Neural crest cell (in vitro differentiated cells): ENCODE measurements around the gene GPR162. TPM values are rescaled to one million over a fixed set of nuclear protein-coding genes. Genes with fewer than 3 reads are reported as not detected.

Source experiments
- DNase-seq: peaks from one replicate; pipeline ENCODE4 v3.0.0; 2021; ENCODE audit warnings: low read depth, mixed read lengths, low spot score
- H3K27ac Mint-ChIP-seq: one replicate; pipeline ENCODE4 v1.8.0; 2021; ENCODE audit warnings: mild to moderate bottlenecking, mixed read lengths; ENCODE audit not compliant: unreplicated experiment
- H3K27me3 Mint-ChIP-seq: 2 replicates; pipeline ENCODE4 v1.8.0; 2021; ENCODE audit warnings: low read depth, mild to moderate bottlenecking, mixed read lengths
- H3K36me3 Mint-ChIP-seq: 2 replicates; pipeline ENCODE4 v1.8.0; 2021; ENCODE audit warnings: low read depth, mild to moderate bottlenecking, mixed read lengths
- H3K4me1 Mint-ChIP-seq: 2 replicates; pipeline ENCODE4 v1.8.0; 2021; ENCODE audit warnings: mixed read lengths
- H3K4me3 Mint-ChIP-seq: one replicate; pipeline ENCODE4 v1.8.0; 2021; ENCODE audit warnings: mild to moderate bottlenecking, mixed read lengths
- H3K9me3 Mint-ChIP-seq: 2 replicates; pipeline ENCODE4 v1.8.0; 2021; ENCODE audit warnings: mixed read lengths
- CTCF ChIP-seq: fragments of 200-600 bp; sonication (generic); conservative IDR thresholded peaks from 2 replicates; pipeline ENCODE4 v1.5.0; 2021; ENCODE audit warnings: antibody characterized with exemption, mild to moderate bottlenecking
- long read RNA-seq: library from polyadenylated mRNA; unstranded; transcript quantifications from one replicate; pipeline ENCODE4 v2.0.0, GENCODE V29; 2020
- total RNA-seq: library from RNA; stranded (reverse); gene quantifications from 2 replicates; pipeline ENCODE4 v1.2.1, GENCODE V29; 2021

The GPR162 gene
- total RNA-seq = 16.4 and 17.4 TPM in 2 replicates
- long read RNA-seq = 0 reads

GRCh38 chr12:6821591-6822425 is at the start of gene GPR162:
Gene GPR162, plus strand, starts transcription at chr12:6821821. Its CDS starts 2,078 bp downstream, at chr12:6823899.
- Mint-ChIP-seq H3K9me3 (no peaks in the 10 kb centered on the region), H3K27me3 (peaks cover 6% of the 10 kb centered on the region), H3K4me1 (peaks cover 73% of the 10 kb centered on the region), H3K4me3 (peak within 1 kb of the TSS; percentile 87), H3K36me3 (peaks cover 6% of the 10 kb centered on the region), H3K27ac (peak within 1 kb of the TSS; percentile 98)
- TF ChIP-seq CTCF = no peak
- peak; percentile 68 for DNase-seq

- H3K4me1 Mint-ChIP-seq = peaks cover 49% of the 10 kb centered on the region
- no peak within 1 kb of the TSS for H3K27ac Mint-ChIP-seq
- peaks cover 22% of the 10 kb centered on the region for H3K36me3 Mint-ChIP-seq
- H3K27me3 Mint-ChIP-seq = peaks cover 21% of the 10 kb centered on the region
- no peaks in the 10 kb centered on the region for H3K9me3 Mint-ChIP-seq
- peak within 1 kb of the TSS; percentile 80 for H3K4me3 Mint-ChIP-seq
- TF ChIP-seq CTCF = no peak
- DNase-seq = no peak
Measured at GRCh38 chr12:6772331-6772695, 49.3 kb upstream of the GPR162 start, which contains the start of gene LAG3. Gene LAG3, plus strand, starts transcription at chr12:6772520. Its CDS starts 333 bp downstream, at chr12:6772853.

GRCh38 chr12:6772726-6773589 is 48.7 kb upstream of the GPR162 start:
- Mint-ChIP-seq H3K9me3 (no peaks in the 10 kb centered on the region), H3K36me3 (peaks cover 19% of the 10 kb centered on the region), H3K27ac (no peak overlapping the region), H3K4me3 (peak overlapping the region; percentile 80), H3K4me1 (peaks cover 46% of the 10 kb centered on the region), H3K27me3 (peaks cover 17% of the 10 kb centered on the region)
- DNase-seq = no peak
- no peak for TF ChIP-seq CTCF

GRCh38 chr12:6773590-6774351 is 47.9 kb upstream of the GPR162 start:
- H3K36me3 Mint-ChIP-seq = peaks cover 19% of the 10 kb centered on the region
- H3K4me3 Mint-ChIP-seq = peak overlapping the region; percentile 80
- H3K4me1 Mint-ChIP-seq = peaks cover 46% of the 10 kb centered on the region

More at GRCh38 chr12:6773590-6774351, 47.9 kb upstream of the GPR162 start:
- no peak overlapping the region for H3K27ac Mint-ChIP-seq
- no peaks in the 10 kb centered on the region for H3K9me3 Mint-ChIP-seq
- peaks cover 22% of the 10 kb centered on the region for H3K27me3 Mint-ChIP-seq
- no peak for TF ChIP-seq CTCF
- no peak for DNase-seq
